GM19023 (cell line): ENCODE measurements around the gene LYRM7.

Experiments
- ATAC-seq: cut with Tn5 transposase; IDR thresholded peaks from one replicate; pipeline ENCODE4 v1.9.1; 2021; ENCODE audit warnings: mild to moderate bottlenecking, moderate library complexity; ENCODE audit not compliant: unreplicated experiment

The LYRM7 gene

GRCh38 chr5:131254741-131255140 is 84.0 kb downstream of the LYRM7 start:
- no peak for ATAC-seq
